HEK293 (cell line): ENCODE measurements around the gene GP2.

Experiments used
- CTCF ChIA-PET: fragments of 350-600 bp; formaldehyde crosslinking; extraction: SDS; loops from one replicate; lab custom pipeline; 2021; ENCODE audit warnings: antibody characterized with exemption; lab: Yijun Ruan, JAX
- POLR2A ChIA-PET: fragments of 300-600 bp; formaldehyde crosslinking; extraction: SDS; loops from one replicate; lab custom pipeline; 2020; ENCODE audit warnings: antibody characterized with exemption, inconsistent platforms; lab: Yijun Ruan, JAX
- H3K27ac ChIP-seq: fragments of 200-500 bp; sonication (Bioruptor generic); 2 replicates; pipeline ENCODE4 v1.5.1; 2014; ENCODE audit warnings: low read depth, low read length, control low read depth, inconsistent platforms; ENCODE audit errors: extremely low read depth
- H3K36me3 ChIP-seq, 2 experiments: fragments of 200-500 bp in 1 of 2; sonication (Bioruptor generic) in 1 of 2; 1 replicate in 1 of 2; 2 replicates in 1 of 2; pipeline ENCODE4 v1.5.1; 2014 to 2017; ENCODE audit warnings: inconsistent platforms in 2 of 2, low read length in 2 of 2; ENCODE audit not compliant: control insufficient read depth in 2 of 2, insufficient read depth in 1 of 2
- H3K4me1 ChIP-seq: fragments of 200-500 bp; sonication (Bioruptor generic); 2 replicates; pipeline ENCODE4 v1.5.1; 2014; ENCODE audit warnings: mild to moderate bottlenecking, low read length, inconsistent platforms; ENCODE audit not compliant: control insufficient read depth, insufficient read depth
- H3K4me3 ChIP-seq: 2 replicates; pipeline ENCODE4 v1.5.1; 2011; ENCODE audit warnings: low read depth, mild to moderate bottlenecking, control low read depth, low read length, moderate library complexity
- H3K9me3 ChIP-seq: fragments of 200-500 bp; sonication (Bioruptor generic); 2 replicates; pipeline ENCODE4 v1.5.1; 2014; ENCODE audit warnings: low read depth, low read length, inconsistent platforms; ENCODE audit not compliant: control insufficient read depth, insufficient read depth
- BCL6B ChIP-seq: fragments of 450-650 bp; formaldehyde crosslinking; IDR thresholded peaks from 2 replicates; pipeline ENCODE4 v1.5.1; 2017; ENCODE audit warnings: missing biosample characterization, missing genetic modification characterization
- HOXD13 ChIP-seq: sonication (generic); formaldehyde crosslinking; IDR thresholded peaks from 2 replicates; pipeline ENCODE4 v1.8.0; 2022; ENCODE audit warnings: missing genetic modification reagents, borderline replicate concordance
- KLF16 ChIP-seq: fragments of 450-650 bp; formaldehyde crosslinking; IDR thresholded peaks from 2 replicates; pipeline ENCODE4 v1.5.1; 2017; ENCODE audit warnings: missing biosample characterization, missing genetic modification characterization
- OSR2 ChIP-seq: fragments of 450-650 bp; formaldehyde crosslinking; IDR thresholded peaks from 2 replicates; pipeline ENCODE4 v1.5.1; 2016; ENCODE audit warnings: missing biosample characterization, missing genetic modification characterization
- SP2 ChIP-seq: fragments of 450-650 bp; formaldehyde crosslinking; IDR thresholded peaks from 2 replicates; pipeline ENCODE4 v1.5.1; 2016; ENCODE audit warnings: missing biosample characterization, missing genetic modification characterization
- SP3 ChIP-seq: fragments of 450-650 bp; formaldehyde crosslinking; IDR thresholded peaks from 2 replicates; pipeline ENCODE4 v1.5.1; 2016; ENCODE audit warnings: missing biosample characterization, missing genetic modification characterization
- TCF7L2 ChIP-seq: IDR thresholded peaks from 2 replicates; pipeline ENCODE4 v1.6.1; 2011; ENCODE audit warnings: low read depth, mild to moderate bottlenecking, inconsistent platforms, low read length, moderate library complexity, borderline replicate concordance
- ZBTB48 ChIP-seq: fragments of 450-650 bp; formaldehyde crosslinking; IDR thresholded peaks from 2 replicates; pipeline ENCODE4 v1.5.1; 2016; ENCODE audit warnings: missing biosample characterization, missing genetic modification characterization
- ZNF112 ChIP-seq: fragments of 450-650 bp; formaldehyde crosslinking; IDR thresholded peaks from 2 replicates; pipeline ENCODE4 v1.5.0; 2017; ENCODE audit warnings: missing biosample characterization, missing genetic modification characterization
- ZNF341 ChIP-seq: fragments of 450-650 bp; formaldehyde crosslinking; IDR thresholded peaks from 2 replicates; pipeline ENCODE4; 2016; ENCODE audit warnings: low read depth, missing biosample characterization, missing genetic modification characterization
- ZNF488 ChIP-seq: fragments of 450-650 bp; formaldehyde crosslinking; IDR thresholded peaks from 2 replicates; pipeline ENCODE4 v1.5.1; 2016; ENCODE audit warnings: missing biosample characterization, missing genetic modification characterization
- ZNF510 ChIP-seq: fragments of 450-650 bp; formaldehyde crosslinking; IDR thresholded peaks from 2 replicates; pipeline ENCODE4 v1.5.1; 2018; ENCODE audit warnings: mild to moderate bottlenecking, missing genetic modification characterization, missing biosample characterization; ENCODE audit not compliant: insufficient replicate concordance
- ZNF530 ChIP-seq: fragments of 450-650 bp; formaldehyde crosslinking; IDR thresholded peaks from 2 replicates; pipeline ENCODE4 v1.5.1; 2016; ENCODE audit warnings: low read depth, missing biosample characterization, missing genetic modification characterization
- ZNF623 ChIP-seq: fragments of 450-650 bp; formaldehyde crosslinking; IDR thresholded peaks from 2 replicates; pipeline ENCODE4 v1.5.1; 2016; ENCODE audit warnings: missing biosample characterization, missing genetic modification characterization
- ZNF626 ChIP-seq: fragments of 450-650 bp; sonication (Bioruptor Pico); formaldehyde crosslinking; IDR thresholded peaks from 2 replicates; pipeline ENCODE4 v1.5.1; 2018; ENCODE audit warnings: missing biosample characterization, missing genetic modification characterization, inconsistent platforms
- ZNF776 ChIP-seq: fragments of 450-650 bp; formaldehyde crosslinking; IDR thresholded peaks from 2 replicates; pipeline ENCODE4 v1.5.0; 2017; ENCODE audit warnings: missing biosample characterization, missing genetic modification characterization, borderline replicate concordance
- ZNF792 ChIP-seq: fragments of 450-650 bp; formaldehyde crosslinking; IDR thresholded peaks from 2 replicates; pipeline ENCODE4 v1.5.1; 2016; ENCODE audit warnings: missing biosample characterization, missing genetic modification characterization
- ZNF843 ChIP-seq: fragments of 450-650 bp; formaldehyde crosslinking; IDR thresholded peaks from 2 replicates; pipeline ENCODE4 v1.5.1; 2016; ENCODE audit warnings: missing biosample characterization, missing genetic modification characterization
- TF ChIP-seq, protein P1 (sequence below): fragments of 450-650 bp; formaldehyde crosslinking; IDR thresholded peaks from 2 replicates; pipeline ENCODE4 v1.5.1; 2016; ENCODE audit warnings: missing biosample characterization, missing genetic modification characterization
- TF ChIP-seq, protein P2 (sequence below): fragments of 450-650 bp; formaldehyde crosslinking; IDR thresholded peaks from 2 replicates; pipeline ENCODE4; 2016; ENCODE audit warnings: missing biosample characterization, missing genetic modification characterization
- TF ChIP-seq, protein P3 (sequence below): fragments of 450-650 bp; formaldehyde crosslinking; IDR thresholded peaks from 2 replicates; pipeline ENCODE4 v1.5.1; 2016; ENCODE audit warnings: missing biosample characterization, missing genetic modification characterization

Gene GP2

GRCh38 chr16:20325005-20325404 lies 2.3 kb downstream of the GP2 start:
- no peaks in the 10 kb centered on the region for H3K36me3 ChIP-seq
- CTCF ChIA-PET: no interaction called here
- TF ChIP-seq, protein P1, sequence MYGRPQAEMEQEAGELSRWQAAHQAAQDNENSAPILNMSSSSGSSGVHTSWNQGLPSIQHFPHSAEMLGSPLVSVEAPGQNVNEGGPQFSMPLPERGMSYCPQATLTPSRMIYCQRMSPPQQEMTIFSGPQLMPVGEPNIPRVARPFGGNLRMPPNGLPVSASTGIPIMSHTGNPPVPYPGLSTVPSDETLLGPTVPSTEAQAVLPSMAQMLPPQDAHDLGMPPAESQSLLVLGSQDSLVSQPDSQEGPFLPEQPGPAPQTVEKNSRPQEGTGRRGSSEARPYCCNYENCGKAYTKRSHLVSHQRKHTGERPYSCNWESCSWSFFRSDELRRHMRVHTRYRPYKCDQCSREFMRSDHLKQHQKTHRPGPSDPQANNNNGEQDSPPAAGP: no peak
- no peaks in the 10 kb centered on the region for H3K4me1 ChIP-seq
- H3K27ac ChIP-seq: no peak overlapping the region
- no peak overlapping the region for H3K4me3 ChIP-seq
- no peaks in the 10 kb centered on the region for H3K9me3 ChIP-seq
- POLR2A ChIA-PET: no interaction called here

- H3K27ac ChIP-seq: no peak overlapping the region
- no peaks in the 10 kb centered on the region for H3K4me1 ChIP-seq
- no peaks in the 10 kb centered on the region for H3K36me3 ChIP-seq
- no peak for TF ChIP-seq ZNF510
- no peak for TF ChIP-seq BCL6B (tag by site-specific recombination)
- TF ChIP-seq ZNF530 (tag by site-specific recombination): no peak
- TF ChIP-seq ZNF623 (tag by site-specific recombination): no peak
- TF ChIP-seq OSR2 (tag by site-specific recombination): no peak
- ChIA-PET POLR2A (no interaction called here), CTCF (interaction anchor here (0.6 to 0.9 kb wide), 3 partner anchors 13 to 417 kb away, joined by 3 to 4 read pairs (median 4); no protein-coding TSS in a partner anchor)
- H3K4me3 ChIP-seq: no peak overlapping the region
- H3K9me3 ChIP-seq: no peaks in the 10 kb centered on the region
These were observed 3.7 kb downstream of the GP2 start for GRCh38 chr16:20323591-20324117.

DNA sequence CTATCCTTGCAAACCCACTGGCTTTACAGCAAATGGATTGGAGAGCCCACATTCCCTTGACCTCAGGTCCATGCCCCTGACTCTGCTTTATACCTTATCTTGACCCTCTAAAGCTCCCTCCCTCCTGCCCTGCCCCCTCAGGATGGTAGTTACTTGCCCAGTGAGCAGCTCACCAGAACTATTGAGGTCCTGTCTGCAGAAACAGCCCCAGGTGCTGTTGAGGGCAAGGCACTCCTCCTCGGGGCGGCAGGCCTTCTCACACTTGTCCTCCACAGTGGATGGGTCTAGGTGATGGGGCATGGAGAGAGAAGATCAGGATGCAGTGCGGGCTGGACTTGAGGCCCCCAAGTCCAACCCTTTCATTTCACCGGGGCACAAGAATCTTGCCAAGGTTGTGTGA lies 4.6 kb downstream of the GP2 start:
- no peak overlapping the region for H3K4me3 ChIP-seq
- POLR2A ChIA-PET: no interaction called here
- no peak for TF ChIP-seq SP2
- TF ChIP-seq ZNF776: no peak
- no peak for TF ChIP-seq HOXD13
- TF ChIP-seq, protein P2, sequence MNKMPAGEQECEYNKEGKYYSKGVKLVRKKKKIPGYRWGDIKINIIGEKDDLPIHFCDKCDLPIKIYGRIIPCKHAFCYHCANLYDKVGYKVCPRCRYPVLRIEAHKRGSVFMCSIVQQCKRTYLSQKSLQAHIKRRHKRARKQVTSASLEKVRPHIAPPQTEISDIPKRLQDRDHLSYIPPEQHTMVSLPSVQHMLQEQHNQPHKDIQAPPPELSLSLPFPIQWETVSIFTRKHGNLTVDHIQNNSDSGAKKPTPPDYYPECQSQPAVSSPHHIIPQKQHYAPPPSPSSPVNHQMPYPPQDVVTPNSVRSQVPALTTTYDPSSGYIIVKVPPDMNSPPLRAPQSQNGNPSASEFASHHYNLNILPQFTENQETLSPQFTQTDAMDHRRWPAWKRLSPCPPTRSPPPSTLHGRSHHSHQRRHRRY: no peak
- no peak for TF ChIP-seq ZNF488 (tag by site-specific recombination)
- TF ChIP-seq ZNF341 (tag by site-specific recombination): no peak
- TF ChIP-seq ZNF792: no peak
- no peak for TF ChIP-seq KLF16 (tag by site-specific recombination)
- no peak for TF ChIP-seq ZNF626 (tag by site-specific recombination)
- TF ChIP-seq SP3: no peak
- TF ChIP-seq ZNF112 (tag by site-specific recombination): no peak
- TF ChIP-seq, protein P3, sequence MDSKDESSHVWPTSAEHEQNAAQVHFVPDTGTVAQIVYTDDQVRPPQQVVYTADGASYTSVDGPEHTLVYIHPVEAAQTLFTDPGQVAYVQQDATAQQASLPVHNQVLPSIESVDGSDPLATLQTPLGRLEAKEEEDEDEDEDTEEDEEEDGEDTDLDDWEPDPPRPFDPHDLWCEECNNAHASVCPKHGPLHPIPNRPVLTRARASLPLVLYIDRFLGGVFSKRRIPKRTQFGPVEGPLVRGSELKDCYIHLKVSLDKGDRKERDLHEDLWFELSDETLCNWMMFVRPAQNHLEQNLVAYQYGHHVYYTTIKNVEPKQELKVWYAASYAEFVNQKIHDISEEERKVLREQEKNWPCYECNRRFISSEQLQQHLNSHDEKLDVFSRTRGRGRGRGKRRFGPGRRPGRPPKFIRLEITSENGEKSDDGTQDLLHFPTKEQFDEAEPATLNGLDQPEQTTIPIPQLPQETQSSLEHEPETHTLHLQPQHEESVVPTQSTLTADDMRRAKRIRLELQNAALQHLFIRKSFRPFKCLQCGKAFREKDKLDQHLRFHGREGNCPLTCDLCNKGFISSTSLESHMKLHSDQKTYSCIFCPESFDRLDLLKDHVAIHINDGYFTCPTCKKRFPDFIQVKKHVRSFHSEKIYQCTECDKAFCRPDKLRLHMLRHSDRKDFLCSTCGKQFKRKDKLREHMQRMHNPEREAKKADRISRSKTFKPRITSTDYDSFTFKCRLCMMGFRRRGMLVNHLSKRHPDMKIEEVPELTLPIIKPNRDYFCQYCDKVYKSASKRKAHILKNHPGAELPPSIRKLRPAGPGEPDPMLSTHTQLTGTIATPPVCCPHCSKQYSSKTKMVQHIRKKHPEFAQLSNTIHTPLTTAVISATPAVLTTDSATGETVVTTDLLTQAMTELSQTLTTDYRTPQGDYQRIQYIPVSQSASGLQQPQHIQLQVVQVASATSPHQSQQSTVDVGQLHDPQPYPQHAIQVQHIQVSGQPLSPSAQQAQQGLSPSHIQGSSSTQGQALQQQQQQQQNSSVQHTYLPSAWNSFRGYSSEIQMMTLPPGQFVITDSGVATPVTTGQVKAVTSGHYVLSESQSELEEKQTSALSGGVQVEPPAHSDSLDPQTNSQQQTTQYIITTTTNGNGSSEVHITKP: no peak
- no peak for TF ChIP-seq ZNF843 (tag by site-specific recombination)
- no peak for TF ChIP-seq ZBTB48 (tag by site-specific recombination)
- TF ChIP-seq TCF7L2: no peak
- TF ChIP-seq, all 188 proteins: peak for 0
- Histone ChIP-seq H3K4me1 (no peaks in the 10 kb centered on the region), H3K27ac (no peak overlapping the region), H3K36me3 (no peaks in the 10 kb centered on the region), H3K9me3 (no peaks in the 10 kb centered on the region)
- CTCF ChIA-PET: interaction anchor here (0.5 to 0.9 kb wide), 3 partner anchors 13 to 388 kb away, joined by 3 to 4 read pairs (median 4); no protein-coding TSS in a partner anchor
